Activated naive CD8-positive, alpha-beta T cell treated with anti-CD3 and anti-CD28 coated beads, Interleukin-2, amount 50 U/mL, for 16 hours (primary cell): Measurements from ENCODE around the gene UEVLD.

Experiments used
- DNase-seq: peaks from one replicate; pipeline ENCODE4 v3.0.0-alpha.2; 2020; ENCODE audit warnings: low read depth, low spot score

Gene UEVLD

GRCh38 chr11:18498039-18498438, 90.5 kb downstream of the UEVLD start:
- DNase-seq, result no peak

- no peak for DNase-seq
Observed at GRCh38 chr11:18495703-18496102, 92.8 kb downstream of the UEVLD start.

- no peak for DNase-seq
Observed at GRCh38 chr11:18495271-18495670, 93.3 kb downstream of the UEVLD start.

GRCh38 chr11:18493310-18493709, 95.2 kb downstream of the UEVLD start:
- no peak for DNase-seq

- DNase-seq, result no peak
Observed at GRCh38 chr11:18492888-18493287, 95.6 kb downstream of the UEVLD start.

- DNase-seq, result no peak
Observed at GRCh38 chr11:18491924-18492323, 96.6 kb downstream of the UEVLD start.

- no peak for DNase-seq
Observed at GRCh38 chr11:18490736-18491485, 97.6 kb downstream of the UEVLD start.

- DNase-seq, result no peak
Observed at GRCh38 chr11:18490319-18490718, 98.2 kb downstream of the UEVLD start.

GRCh38 chr11:18485913-18486528, 102.5 kb downstream of the UEVLD start:
- DNase-seq, result no peak
